ENCODE measurements around the gene MTARC2.

DNA sequence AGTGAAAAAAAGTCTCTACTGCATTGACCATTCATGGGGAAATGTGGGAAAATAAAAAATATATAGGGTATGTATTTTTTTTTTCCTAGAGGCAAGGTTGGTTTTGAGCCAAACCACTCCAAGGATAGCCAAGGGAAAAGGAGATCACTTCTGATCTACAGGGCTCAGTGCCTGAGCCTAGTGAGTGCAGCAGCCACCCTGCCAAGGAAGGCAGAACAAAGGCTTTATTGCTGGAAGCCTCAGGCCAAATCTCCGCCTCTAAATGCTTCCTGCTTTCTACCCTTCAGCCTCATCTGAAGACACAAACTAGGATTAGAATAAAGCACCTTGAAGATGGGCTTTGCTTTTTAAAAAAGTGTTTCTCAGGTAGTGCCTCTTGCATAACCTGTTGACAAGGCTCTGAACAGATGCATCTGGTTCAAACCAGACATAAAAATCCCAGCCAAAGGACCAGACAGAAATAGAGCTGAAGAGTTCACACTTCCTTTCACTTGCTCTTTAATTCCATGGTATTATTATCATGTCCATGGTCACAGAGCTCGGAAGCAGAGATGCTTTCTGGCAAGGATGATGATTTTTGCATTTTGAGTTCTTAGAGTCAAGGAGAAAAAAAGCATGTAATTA, 47.5 kb upstream of the MTARC2 start:
- TF ChIP-seq YY1 (IDR thresholded peaks at IDR 0.05; ENCODE audit: insufficient read depth, insufficient read length) (no peak), SUZ12 (IDR thresholded peaks at IDR 0.05; ENCODE audit: extremely low read depth, insufficient read depth, insufficient read length) (no peak)

All from NT2/D1 (cell line).